ENCODE results near the gene EPS15.

The EPS15 gene

GRCh38 chr1:51311826-51312225 lies 207.2 kb downstream of the EPS15 start:
- DNase-seq: no peak

GRCh38 chr1:51310871-51311613 lies 208.0 kb downstream of the EPS15 start:
- no peak for DNase-seq

DNA sequence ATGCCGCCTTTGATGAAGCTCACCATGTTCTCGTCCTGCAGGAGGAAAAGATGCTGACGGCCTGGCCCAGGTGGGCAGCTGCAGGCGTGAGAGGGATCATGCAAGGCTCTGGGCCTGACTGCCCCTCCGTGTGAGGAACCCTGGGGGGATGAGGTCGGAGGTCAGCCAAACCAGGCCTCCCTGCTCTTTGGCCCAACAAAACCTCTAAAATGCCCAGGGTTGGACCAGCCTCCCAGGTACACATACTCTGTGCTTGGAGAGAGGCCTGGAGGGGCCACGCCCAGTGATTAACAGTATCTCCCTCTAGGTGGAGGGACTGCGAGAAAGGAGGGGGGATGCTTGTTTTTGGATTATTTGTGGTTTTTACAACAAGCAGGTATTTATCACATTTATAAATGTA lies 209.8 kb downstream of the EPS15 start:
- no peak for DNase-seq

DNA sequence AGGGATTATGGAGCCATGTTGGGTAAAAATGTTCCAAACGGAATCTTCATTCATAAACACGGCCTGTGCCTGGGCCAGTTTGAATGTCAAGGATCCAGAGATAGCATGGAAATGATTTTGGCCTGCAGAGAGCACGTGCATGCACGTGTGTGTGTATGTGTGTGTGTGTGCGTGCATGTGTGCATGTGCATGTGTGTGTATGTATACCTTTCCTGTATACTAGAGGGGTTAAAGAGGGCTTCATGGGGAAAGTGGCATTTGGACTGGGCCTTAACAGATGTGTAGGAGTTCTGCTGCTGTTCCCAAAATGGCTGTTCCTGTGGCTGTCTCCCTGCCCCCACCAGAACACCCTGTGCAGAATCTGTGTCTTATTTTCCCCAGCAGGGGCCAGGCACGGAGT lies 210.4 kb downstream of the EPS15 start:
- DNase-seq: no peak

- DNase-seq: no peak
Observed at GRCh38 chr1:51306950-51307349, 212.1 kb downstream of the EPS15 start.

- no peak for DNase-seq
Observed at GRCh38 chr1:51305371-51305823, 213.7 kb downstream of the EPS15 start.

DNA sequence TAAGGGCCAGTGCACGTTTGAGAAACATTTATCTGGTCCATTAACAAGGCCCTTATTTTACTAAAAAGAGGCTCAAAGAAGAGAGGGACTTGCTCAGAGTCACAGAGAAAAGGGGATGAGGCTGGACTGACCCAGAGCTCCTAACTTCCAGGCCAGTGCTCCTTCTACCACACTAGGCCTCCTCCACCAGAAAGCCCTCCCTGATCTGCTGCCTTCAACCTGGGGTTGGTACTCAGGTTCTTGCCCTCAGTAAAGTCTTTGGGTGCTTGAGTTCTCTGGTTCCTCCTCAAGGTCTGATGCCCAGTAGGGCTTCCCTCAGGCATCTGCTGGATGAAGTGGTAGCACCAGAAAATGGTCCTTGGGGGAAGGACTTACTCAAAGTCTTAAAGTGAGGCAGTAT lies 214.7 kb downstream of the EPS15 start:
- DNase-seq: no peak

Measured in activated CD4-positive, alpha-beta T cell treated with anti-CD3 and anti-CD28 coated beads, Interleukin-2, amount 50 U/mL, for 1 hour (primary cell).